ENCODE measurements around the gene CFAP74. TPM values are rescaled to one million over a fixed set of nuclear protein-coding genes. Genes with fewer than 3 reads are reported as not detected.
A peak's percentile ranks its signal among the peaks of the same experiment; 100 is the strongest.

Gene CFAP74
- polyA plus RNA-seq, 1 donor from 2014 or later, result 0.22 TPM

GRCh38 chr1:1891349-1892078 is 112.1 kb downstream of the CFAP74 start:
- H4K20me1 ChIP-seq (ENCODE audit: insufficient read depth), result peaks cover 19% of the 10 kb centered on the region
- no peaks in the 10 kb centered on the region for H3K9me3 ChIP-seq (ENCODE audit: low read length)
- H3F3A ChIP-seq (ENCODE audit: insufficient read depth, low read length, poor library complexity, severe bottlenecking), result peaks cover 11% of the 10 kb centered on the region
- H2AFZ ChIP-seq (ENCODE audit: low read depth, low read length), result peak overlapping the region; percentile 51
- peak overlapping the region; percentile 97 for H3K9ac ChIP-seq (ENCODE audit: low read length)
- no peaks in the 10 kb centered on the region for H3K36me3 ChIP-seq (ENCODE audit: insufficient read depth, low read length)
- H3K4me2 ChIP-seq (ENCODE audit: low read length), result peak overlapping the region; percentile 96
- no peaks in the 10 kb centered on the region for H3K9me2 ChIP-seq (ENCODE audit: insufficient read depth, low read length)
- peaks cover 46% of the 10 kb centered on the region for H3K79me2 ChIP-seq (replicated peaks; ENCODE audit: insufficient read depth, low read length)
- H3K4me3 ChIP-seq (ENCODE audit: low read length), result peak overlapping the region; percentile 86
- no peaks in the 10 kb centered on the region for H3K27me3 ChIP-seq (ENCODE audit: insufficient read depth, low read depth, low read length)
- TF ChIP-seq MXI1 (conservative IDR thresholded peaks at IDR 0.05; ENCODE audit: poor library complexity, severe bottlenecking) (peak; percentile 5), EZH2 (IDR thresholded peaks at IDR 0.05; ENCODE audit: borderline replicate concordance, insufficient read depth, low read length, poor library complexity, severe bottlenecking) (no peak), POLR2AphosphoS5 (IDR thresholded peaks at IDR 0.05) (peak; percentile 44)
- peak overlapping the region; percentile 89 for H3K27ac ChIP-seq (ENCODE audit: low read length)

DNA sequence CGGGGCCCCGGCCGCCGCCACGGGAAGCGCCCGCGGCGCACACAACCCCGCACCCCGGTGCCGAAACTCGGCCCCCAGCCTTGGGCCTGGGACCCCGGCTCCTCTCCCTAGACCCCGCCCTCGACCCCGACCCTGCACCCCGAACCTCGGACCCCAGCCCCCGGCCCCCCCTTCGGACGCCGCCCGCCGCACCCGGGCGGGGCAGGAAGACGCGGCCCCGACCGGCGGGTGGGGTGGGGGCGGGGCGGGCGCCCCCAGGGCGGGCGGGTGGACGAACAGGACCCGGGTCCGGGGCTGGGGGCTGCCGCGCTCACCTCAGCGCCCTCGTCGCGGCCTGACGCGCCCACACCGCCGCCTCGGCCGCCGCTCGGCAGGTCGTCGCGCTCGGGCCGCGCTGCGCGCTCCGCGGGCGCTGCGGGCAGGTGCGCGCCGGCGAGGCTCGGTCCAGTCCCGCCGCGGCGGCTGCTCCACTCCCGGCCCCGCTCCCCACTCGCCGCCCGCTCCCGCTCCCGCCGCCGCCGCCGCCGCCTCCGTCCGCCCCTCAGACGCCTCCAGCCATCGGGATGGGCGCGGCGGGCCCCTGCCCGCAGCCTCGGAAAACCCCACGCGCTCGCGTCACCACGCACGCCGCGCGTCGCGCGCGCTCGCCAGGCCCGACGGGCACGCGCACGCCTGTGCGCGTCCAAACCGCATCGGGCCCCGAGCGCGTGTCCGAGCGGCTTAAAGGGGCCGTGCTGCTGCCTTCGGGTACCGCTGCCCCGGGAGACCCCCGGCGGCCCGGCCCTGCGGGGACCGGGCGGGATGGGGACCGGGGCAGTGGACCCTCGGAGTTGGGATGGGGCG is 112.9 kb downstream of the CFAP74 start, which contains the start of gene GNB1:
TSS of gene GNB1 (minus strand) at position 582 of the 843 bp plus-strand sequence. CDS start 65,634 bp downstream, outside the sequence.
- Histone ChIP-seq H2AFZ (ENCODE audit: low read depth, low read length) (peak within 1 kb of the TSS; percentile 51), H3K27ac (ENCODE audit: low read length) (peak within 1 kb of the TSS; percentile 97), H3F3A (ENCODE audit: insufficient read depth, low read length, poor library complexity, severe bottlenecking) (peaks cover 11% of the 10 kb centered on the region), H3K4me3 (ENCODE audit: low read length) (peak within 1 kb of the TSS; percentile 86), H4K20me1 (ENCODE audit: insufficient read depth) (peaks cover 19% of the 10 kb centered on the region), H3K9me3 (ENCODE audit: low read length) (no peaks in the 10 kb centered on the region), H3K9me2 (ENCODE audit: insufficient read depth, low read length) (no peaks in the 10 kb centered on the region), H3K9ac (ENCODE audit: low read length) (peak within 1 kb of the TSS; percentile 97), H3K79me2 (replicated peaks; ENCODE audit: insufficient read depth, low read length) (peaks cover 53% of the 10 kb centered on the region), H3K4me2 (ENCODE audit: low read length) (peak within 1 kb of the TSS; percentile 96), H3K27me3 (ENCODE audit: insufficient read depth, low read depth, low read length) (no peaks in the 10 kb centered on the region), H3K36me3 (ENCODE audit: insufficient read depth, low read length) (no peaks in the 10 kb centered on the region)
- TF ChIP-seq, protein P1, sequence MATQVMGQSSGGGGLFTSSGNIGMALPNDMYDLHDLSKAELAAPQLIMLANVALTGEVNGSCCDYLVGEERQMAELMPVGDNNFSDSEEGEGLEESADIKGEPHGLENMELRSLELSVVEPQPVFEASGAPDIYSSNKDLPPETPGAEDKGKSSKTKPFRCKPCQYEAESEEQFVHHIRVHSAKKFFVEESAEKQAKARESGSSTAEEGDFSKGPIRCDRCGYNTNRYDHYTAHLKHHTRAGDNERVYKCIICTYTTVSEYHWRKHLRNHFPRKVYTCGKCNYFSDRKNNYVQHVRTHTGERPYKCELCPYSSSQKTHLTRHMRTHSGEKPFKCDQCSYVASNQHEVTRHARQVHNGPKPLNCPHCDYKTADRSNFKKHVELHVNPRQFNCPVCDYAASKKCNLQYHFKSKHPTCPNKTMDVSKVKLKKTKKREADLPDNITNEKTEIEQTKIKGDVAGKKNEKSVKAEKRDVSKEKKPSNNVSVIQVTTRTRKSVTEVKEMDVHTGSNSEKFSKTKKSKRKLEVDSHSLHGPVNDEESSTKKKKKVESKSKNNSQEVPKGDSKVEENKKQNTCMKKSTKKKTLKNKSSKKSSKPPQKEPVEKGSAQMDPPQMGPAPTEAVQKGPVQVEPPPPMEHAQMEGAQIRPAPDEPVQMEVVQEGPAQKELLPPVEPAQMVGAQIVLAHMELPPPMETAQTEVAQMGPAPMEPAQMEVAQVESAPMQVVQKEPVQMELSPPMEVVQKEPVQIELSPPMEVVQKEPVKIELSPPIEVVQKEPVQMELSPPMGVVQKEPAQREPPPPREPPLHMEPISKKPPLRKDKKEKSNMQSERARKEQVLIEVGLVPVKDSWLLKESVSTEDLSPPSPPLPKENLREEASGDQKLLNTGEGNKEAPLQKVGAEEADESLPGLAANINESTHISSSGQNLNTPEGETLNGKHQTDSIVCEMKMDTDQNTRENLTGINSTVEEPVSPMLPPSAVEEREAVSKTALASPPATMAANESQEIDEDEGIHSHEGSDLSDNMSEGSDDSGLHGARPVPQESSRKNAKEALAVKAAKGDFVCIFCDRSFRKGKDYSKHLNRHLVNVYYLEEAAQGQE (IDR thresholded peaks at IDR 0.05; ENCODE audit: borderline replicate concordance), result no peak
- TF ChIP-seq SMC3 (conservative IDR thresholded peaks at IDR 0.05; ENCODE audit: poor library complexity), result no peak
- TF ChIP-seq POLR2AphosphoS5 (IDR thresholded peaks at IDR 0.05), result peak; percentile 97
- no peak for TF ChIP-seq RAD21 (conservative IDR thresholded peaks at IDR 0.05)
- no peak for TF ChIP-seq EZH2 (IDR thresholded peaks at IDR 0.05; ENCODE audit: borderline replicate concordance, insufficient read depth, low read length, poor library complexity, severe bottlenecking)
- TF ChIP-seq MXI1 (conservative IDR thresholded peaks at IDR 0.05; ENCODE audit: poor library complexity, severe bottlenecking), result peak; percentile 55
- TF ChIP-seq TAF1 (IDR thresholded peaks at IDR 0.05; ENCODE audit: low read depth), result peak; percentile 14
- peak; percentile 76 for TF ChIP-seq EP300 (conservative IDR thresholded peaks at IDR 0.05; ENCODE audit: poor library complexity, severe bottlenecking)
- TF ChIP-seq, protein P2, sequence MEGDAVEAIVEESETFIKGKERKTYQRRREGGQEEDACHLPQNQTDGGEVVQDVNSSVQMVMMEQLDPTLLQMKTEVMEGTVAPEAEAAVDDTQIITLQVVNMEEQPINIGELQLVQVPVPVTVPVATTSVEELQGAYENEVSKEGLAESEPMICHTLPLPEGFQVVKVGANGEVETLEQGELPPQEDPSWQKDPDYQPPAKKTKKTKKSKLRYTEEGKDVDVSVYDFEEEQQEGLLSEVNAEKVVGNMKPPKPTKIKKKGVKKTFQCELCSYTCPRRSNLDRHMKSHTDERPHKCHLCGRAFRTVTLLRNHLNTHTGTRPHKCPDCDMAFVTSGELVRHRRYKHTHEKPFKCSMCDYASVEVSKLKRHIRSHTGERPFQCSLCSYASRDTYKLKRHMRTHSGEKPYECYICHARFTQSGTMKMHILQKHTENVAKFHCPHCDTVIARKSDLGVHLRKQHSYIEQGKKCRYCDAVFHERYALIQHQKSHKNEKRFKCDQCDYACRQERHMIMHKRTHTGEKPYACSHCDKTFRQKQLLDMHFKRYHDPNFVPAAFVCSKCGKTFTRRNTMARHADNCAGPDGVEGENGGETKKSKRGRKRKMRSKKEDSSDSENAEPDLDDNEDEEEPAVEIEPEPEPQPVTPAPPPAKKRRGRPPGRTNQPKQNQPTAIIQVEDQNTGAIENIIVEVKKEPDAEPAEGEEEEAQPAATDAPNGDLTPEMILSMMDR (IDR thresholded peaks at IDR 0.05; ENCODE audit: poor library complexity, severe bottlenecking), result peak; percentile 21

Data from neural cell (in vitro differentiated cells).